Uterus (tissue), 4 donors: Measurements from ENCODE around the gene SARS2. TPM values are rescaled to one million over a fixed set of nuclear protein-coding genes. Genes with fewer than 3 reads are reported as not detected.

ENCODE experiments used
- DNase-seq, 2 donors: peaks; one replicate each; pipeline ENCODE4 v3.0.0-alpha.2; 2019 to 2020
- H3K27ac ChIP-seq, 2 donors: fragments of 200-600 bp; sonication (generic); 1 replicate in 1 of 2; 2 replicates in 1 of 2; pipeline ENCODE4 v1.5.1; 2016 to 2018
- H3K27me3 ChIP-seq, 2 donors: fragments of 200-600 bp; sonication (generic); one replicate each; pipeline ENCODE4 v1.5.1; 2018 to 2019; ENCODE audit warnings: control low read depth in 1 of 2
- H3K36me3 ChIP-seq, 2 donors: fragments of 200-600 bp; sonication (generic); one replicate each; pipeline ENCODE4 v1.5.1; 2019; ENCODE audit warnings: control low read depth in 1 of 2
- H3K4me1 ChIP-seq, 2 donors: fragments of 200-600 bp; sonication (generic); one replicate each; pipeline ENCODE4 v1.5.1; 2018 to 2019; ENCODE audit warnings: control low read depth in 1 of 2
- H3K4me3 ChIP-seq, 2 donors: fragments of 200-600 bp; sonication (generic); 1 replicate in 1 of 2; 2 replicates in 1 of 2; pipeline ENCODE4 v1.5.1; 2018 to 2019; ENCODE audit warnings: mild to moderate bottlenecking in 1 of 2
- H3K9me3 ChIP-seq, 2 donors: fragments of 200-600 bp; sonication (generic); one replicate each; pipeline ENCODE4 v1.5.1; 2019; ENCODE audit warnings: control low read depth in 1 of 2
- CTCF ChIP-seq, 4 experiments: fragments of 200-600 bp in 2 of 4; fragments of 450-650 bp in 2 of 4; sonication (generic) in 2 of 4; IDR thresholded peaks; one replicate each; pipeline ENCODE4 v1.5.1; 2016 to 2019; ENCODE audit warnings: antibody characterized with exemption in 4 of 4, mild to moderate bottlenecking in 2 of 4, moderate library complexity in 1 of 4
- POLR2A ChIP-seq, 2 donors: fragments of 450-650 bp; IDR thresholded peaks; one replicate each; pipeline ENCODE4 v1.6.1; 2016; ENCODE audit warnings: antibody characterized with exemption in 2 of 2, mild to moderate bottlenecking in 1 of 2, moderate library complexity in 1 of 2
- intact Hi-C: fragments of 100-400 bp; cut with DNase I; formaldehyde crosslinking; loops from one replicate; pipeline ENCODE4 v1.15.1; 2023; ENCODE audit warnings: low total_unique reads
- total RNA-seq, 4 donors: library from RNA; depleted of rRNA in 3 of 4; stranded (reverse); fragments of >200 nt in 3 of 4; gene quantifications; one replicate each; pipeline versions ENCODE4 v1.1.0 to v1.2.4, GENCODE V29; 2014 to 2023
- donor health status: DM: yes; HTN: yes; CAD: no.

The SARS2 gene
- total RNA-seq, 4 donors from 2014 or later: 1.3 to 18.4 (median 10.6) TPM

GRCh38 chr19:38904581-38905539 is 25.7 kb downstream of the SARS2 start:
- TF ChIP-seq POLR2A (IDR thresholded peaks at IDR 0.05) (no peak), CTCF (IDR thresholded peaks at IDR 0.05) (no peak)

GRCh38 chr19:38901683-38902082 is 28.9 kb downstream of the SARS2 start:
- no peak overlapping the region for H3K4me3 ChIP-seq
- DNase-seq: no peak
- no peaks in the 10 kb centered on the region for H3K36me3 ChIP-seq
- H3K27ac ChIP-seq: no peak overlapping the region
- TF ChIP-seq CTCF (IDR thresholded peaks at IDR 0.05) (no peak), POLR2A (IDR thresholded peaks at IDR 0.05) (no peak)
- H3K9me3 ChIP-seq: no peaks in the 10 kb centered on the region
- H3K27me3 ChIP-seq: no peaks in the 10 kb centered on the region
- peaks cover 0 to 6% of the 10 kb centered on the region in 2 donors for H3K4me1 ChIP-seq
- intact Hi-C loops: no loop called here

More at GRCh38 chr19:38904581-38905539, 25.7 kb downstream of the SARS2 start:
- H3K27me3 ChIP-seq: no peaks in the 10 kb centered on the region
- intact Hi-C loops: no loop called here
- H3K9me3 ChIP-seq: no peaks in the 10 kb centered on the region
- H3K4me3 ChIP-seq: no peak overlapping the region
- no peak for DNase-seq
- no peak overlapping the region for H3K27ac ChIP-seq
- no peaks in the 10 kb centered on the region for H3K36me3 ChIP-seq
- H3K4me1 ChIP-seq: no peaks in the 10 kb centered on the region

- H3K4me3 ChIP-seq: peak overlapping the region in 1 of 2 donors; percentile 62
- no peak for DNase-seq
- H3K27ac ChIP-seq: peak overlapping the region in 1 of 2 donors; percentile 76
Measured at GRCh38 chr19:38900743-38901190, 29.8 kb downstream of the SARS2 start.

GRCh38 chr19:38900202-38900629 is 30.3 kb downstream of the SARS2 start:
- Histone ChIP-seq H3K27ac (peak overlapping the region; percentile 76 to 87), H3K27me3 (no peaks in the 10 kb centered on the region), H3K4me1 (peaks cover 0 to 6% of the 10 kb centered on the region in 2 donors), H3K4me3 (peak overlapping the region; percentile 62 to 92), H3K36me3 (no peaks in the 10 kb centered on the region), H3K9me3 (no peaks in the 10 kb centered on the region)
- no peak for DNase-seq
- TF ChIP-seq POLR2A (IDR thresholded peaks at IDR 0.05) (no peak), CTCF (IDR thresholded peaks at IDR 0.05) (no peak)
- intact Hi-C loops: no loop called here

More at GRCh38 chr19:38900743-38901190, 29.8 kb downstream of the SARS2 start:
- no peaks in the 10 kb centered on the region for H3K36me3 ChIP-seq
- intact Hi-C loops: no loop called here
- no peaks in the 10 kb centered on the region for H3K27me3 ChIP-seq
- H3K9me3 ChIP-seq: no peaks in the 10 kb centered on the region
- peaks cover 0 to 6% of the 10 kb centered on the region in 2 donors for H3K4me1 ChIP-seq
- TF ChIP-seq POLR2A (IDR thresholded peaks at IDR 0.05): no peak
- TF ChIP-seq CTCF (IDR thresholded peaks at IDR 0.05): no peak
